A673 (cell line): ENCODE data around the gene SCGB1D4. TPM values are rescaled to one million over a fixed set of nuclear protein-coding genes. Genes with fewer than 3 reads are reported as not detected.
A peak's percentile ranks its signal among the peaks of the same experiment; 100 is the strongest.
"Not testable (repeated sequence)": the region's sequence is repeated elsewhere in the genome, so short reads cannot be mapped to it uniquely, and the experiment has no call there.

Experiments
- BruUV-seq: library from RNA; stranded (reverse); fragments of 400-500 nt; replicated peaks from 2 replicates; lab custom pipeline; 2021; lab: Mats Ljungman, UMichigan
- CTCF ChIA-PET: fragments of 300-600 bp; sonication (Branson Sonifier 250); formaldehyde crosslinking; loops from one replicate; lab custom pipeline; 2022; ENCODE audit warnings: antibody characterized with exemption; lab: Charles Lee
- POLR2A ChIA-PET: fragments of 300-600 bp; sonication (Branson Sonifier 250); formaldehyde crosslinking; loops from one replicate; lab custom pipeline; 2022; ENCODE audit warnings: antibody characterized with exemption; ENCODE audit not compliant: low non-redundant PET; lab: Charles Lee
- DNase-seq: peaks from one replicate; pipeline ENCODE4 v3.0.0-alpha.2; 2015; ENCODE audit warnings: low spot score
- H3K27ac ChIP-seq: fragments of 200-600 bp; sonication (generic); 2 replicates; pipeline ENCODE4 v1.5.1; 2016; ENCODE audit warnings: mixed run types, low read depth, mild to moderate bottlenecking, mixed read lengths, antibody characterized with exemption, low read length; ENCODE audit not compliant: poor library complexity, severe bottlenecking
- H3K27me3 ChIP-seq: fragments of 200-600 bp; sonication (generic); replicated peaks from 2 replicates; pipeline ENCODE4 v1.6.1; 2017; ENCODE audit warnings: mixed run types, low read depth, mild to moderate bottlenecking, mixed read lengths, antibody characterized with exemption, low read length; ENCODE audit not compliant: insufficient read depth, poor library complexity
- H3K36me3 ChIP-seq: fragments of 200-600 bp; sonication (generic); 2 replicates; pipeline ENCODE4 v1.6.1; 2016; ENCODE audit warnings: mixed run types, mild to moderate bottlenecking, mixed read lengths, antibody characterized with exemption, low read length; ENCODE audit not compliant: insufficient read depth, poor library complexity, severe bottlenecking
- H3K4me1 ChIP-seq: fragments of 200-600 bp; sonication (generic); 2 replicates; pipeline ENCODE4 v1.6.1; 2017; ENCODE audit warnings: mixed run types, mild to moderate bottlenecking, mixed read lengths, antibody characterized with exemption, low read length; ENCODE audit not compliant: insufficient read depth, poor library complexity, severe bottlenecking
- H3K4me3 ChIP-seq: fragments of 200-600 bp; sonication (generic); 2 replicates; pipeline ENCODE4 v1.5.1; 2016; ENCODE audit warnings: low read depth, mixed run types, mild to moderate bottlenecking, mixed read lengths, low read length; ENCODE audit not compliant: poor library complexity, severe bottlenecking
- H3K9me3 ChIP-seq: fragments of 200-600 bp; sonication (generic); 2 replicates; pipeline ENCODE4 v1.6.1; 2016; ENCODE audit warnings: mixed run types, low read depth, mild to moderate bottlenecking, mixed read lengths, antibody characterized with exemption, low read length; ENCODE audit not compliant: poor library complexity, severe bottlenecking
- CTCF ChIP-seq: fragments of 300-800, 200-600 bp; sonication (generic); conservative IDR thresholded peaks from 2 replicates; pipeline ENCODE4 v1.5.1; 2017; ENCODE audit warnings: low read depth, mild to moderate bottlenecking, antibody characterized with exemption, low read length, moderate library complexity, mixed read lengths
- EZH2 ChIP-seq: fragments of 200-600 bp; sonication (generic); IDR thresholded peaks from 2 replicates; pipeline ENCODE4 v1.6.1; 2017; ENCODE audit warnings: borderline replicate concordance, low read depth, mild to moderate bottlenecking, mixed read lengths, antibody characterized with exemption, low read length; ENCODE audit not compliant: poor library complexity, severe bottlenecking
- intact Hi-C: fragments of 100-400 bp; cut with micrococcal nuclease; formaldehyde crosslinking; loops from one replicate; pipeline ENCODE4 v1.10.0; 2022; ENCODE audit not compliant: unreplicated experiment
- total RNA-seq: library from RNA; stranded (reverse); gene quantifications from 2 replicates; pipeline ENCODE4 v1.2.3, GENCODE V29; 2021

Gene SCGB1D4
- total RNA-seq, 1 experiment from 2014 or later, result not detected

- intact Hi-C loops, result no loop called here
- H3K4me3 ChIP-seq, result peak within 1 kb of the TSS; percentile 74
- ChIA-PET POLR2A (interaction anchor here (0.5 kb wide), 1 partner anchor 128 kb away, joined by 4 read pairs; no protein-coding TSS in a partner anchor), CTCF (interaction anchor here (0.6 to 1.2 kb wide), 3 partner anchors 123 to 698 kb away, joined by 3 to 9 read pairs (median 3); no protein-coding TSS in a partner anchor)
- H3K27me3 ChIP-seq, result peaks cover 12% of the 10 kb centered on the region
- H3K4me1 ChIP-seq, result peaks cover 20% of the 10 kb centered on the region
- no peaks in the 10 kb centered on the region for H3K9me3 ChIP-seq
- TF ChIP-seq EZH2 (no peak), CTCF (no peak)
- peak; percentile 80 for DNase-seq
- H3K36me3 ChIP-seq, result no peaks in the 10 kb centered on the region
- BruUV-seq, result no TSS peak
- H3K27ac ChIP-seq, result peak within 1 kb of the TSS; percentile 38
Measured at GRCh38 chr11:62337303-62338181, 38.7 kb upstream of the SCGB1D4 start, which contains the start of gene ASRGL1. TSS of gene ASRGL1 (plus strand) at chr11:62337448. CDS start at chr11:62337978, 530 bp downstream.

- H3K9me3 ChIP-seq, BruUV-seq, H3K36me3 ChIP-seq, intact Hi-C loops, DNase-seq, H3K27ac ChIP-seq, POLR2A ChIA-PET, CTCF ChIA-PET: not testable (repeated sequence)
- Histone ChIP-seq H3K4me3 (peak overlapping the region; percentile 74), H3K4me1 (peaks cover 20% of the 10 kb centered on the region), H3K27me3 (peaks cover 12% of the 10 kb centered on the region)
Measured at GRCh38 chr11:62336949-62337302, 38.1 kb upstream of the SCGB1D4 start.

- no peak for TF ChIP-seq CTCF
- TF ChIP-seq EZH2, result no peak
- ChIA-PET POLR2A (no interaction called here), CTCF (no interaction called here)
- intact Hi-C loops, result no loop called here
- Histone ChIP-seq H3K9me3 (no peaks in the 10 kb centered on the region), H3K27ac (no peak overlapping the region), H3K27me3 (peaks cover 18% of the 10 kb centered on the region), H3K4me3 (no peak overlapping the region), H3K4me1 (no peaks in the 10 kb centered on the region), H3K36me3 (no peaks in the 10 kb centered on the region)
- no peak for DNase-seq
- BruUV-seq, result no TSS peak
Measured at GRCh38 chr11:62333768-62334167, 34.9 kb upstream of the SCGB1D4 start.

- H3K27ac ChIP-seq, intact Hi-C loops, DNase-seq, CTCF ChIA-PET, BruUV-seq, H3K4me1 ChIP-seq, H3K36me3 ChIP-seq, POLR2A ChIA-PET, H3K9me3 ChIP-seq, H3K4me3 ChIP-seq: not testable (repeated sequence)
- H3K27me3 ChIP-seq, result peaks cover 18% of the 10 kb centered on the region
Measured at GRCh38 chr11:62331264-62331663, 32.4 kb upstream of the SCGB1D4 start.

GRCh38 chr11:62327541-62327940 lies 28.7 kb upstream of the SCGB1D4 start:
- DNase-seq, H3K27me3 ChIP-seq, H3K4me1 ChIP-seq, BruUV-seq, CTCF ChIA-PET, POLR2A ChIA-PET, H3K4me3 ChIP-seq, H3K36me3 ChIP-seq, H3K9me3 ChIP-seq, intact Hi-C loops, H3K27ac ChIP-seq: not testable (repeated sequence)

GRCh38 chr11:62326719-62327118 lies 27.8 kb upstream of the SCGB1D4 start:
- H3K4me3 ChIP-seq, H3K4me1 ChIP-seq, intact Hi-C loops, H3K9me3 ChIP-seq, H3K27me3 ChIP-seq, POLR2A ChIA-PET, CTCF ChIA-PET, BruUV-seq, H3K27ac ChIP-seq, H3K36me3 ChIP-seq, DNase-seq: not testable (repeated sequence)
